Muscle layer of duodenum (tissue), 2 donors: ENCODE results near the gene SSNA1.
"Not testable (repeated sequence)": the region's sequence is repeated elsewhere in the genome, so short reads cannot be mapped to it uniquely, and the experiment has no call there.

Experiments
- H3K27ac ChIP-seq: one replicate; pipeline ENCODE4 v1.7.0; 2013; ENCODE audit warnings: mild to moderate bottlenecking, low read length
- H3K27me3 ChIP-seq: one replicate; pipeline ENCODE4 v1.7.0; 2013; ENCODE audit warnings: low read depth, mild to moderate bottlenecking, control low read depth, low read length
- H3K36me3 ChIP-seq, 2 donors: one replicate each; pipeline ENCODE4 v1.7.0; 2013; ENCODE audit warnings: low read length in 2 of 2, control low read depth in 1 of 2, mild to moderate bottlenecking in 1 of 2; ENCODE audit not compliant: insufficient read depth in 2 of 2, control insufficient read depth in 1 of 2
- H3K4me1 ChIP-seq, 2 donors: one replicate each; pipeline ENCODE4 v1.7.0; 2013; ENCODE audit warnings: low read length in 2 of 2, mild to moderate bottlenecking in 2 of 2, control low read depth in 1 of 2, moderate library complexity in 1 of 2; ENCODE audit not compliant: insufficient read depth in 2 of 2, control insufficient read depth in 1 of 2
- H3K4me3 ChIP-seq, 2 donors: one replicate each; pipeline ENCODE4 v1.7.0; 2013; ENCODE audit warnings: low read length in 2 of 2, low read depth in 1 of 2, mild to moderate bottlenecking in 1 of 2
- H3K9me3 ChIP-seq, 2 donors: one replicate each; pipeline ENCODE4 v1.7.0; 2013; ENCODE audit warnings: low read length in 2 of 2, control low read depth in 1 of 2, mild to moderate bottlenecking in 1 of 2; ENCODE audit not compliant: control insufficient read depth in 1 of 2
- donor health status: healthy.

Gene SSNA1

DNA sequence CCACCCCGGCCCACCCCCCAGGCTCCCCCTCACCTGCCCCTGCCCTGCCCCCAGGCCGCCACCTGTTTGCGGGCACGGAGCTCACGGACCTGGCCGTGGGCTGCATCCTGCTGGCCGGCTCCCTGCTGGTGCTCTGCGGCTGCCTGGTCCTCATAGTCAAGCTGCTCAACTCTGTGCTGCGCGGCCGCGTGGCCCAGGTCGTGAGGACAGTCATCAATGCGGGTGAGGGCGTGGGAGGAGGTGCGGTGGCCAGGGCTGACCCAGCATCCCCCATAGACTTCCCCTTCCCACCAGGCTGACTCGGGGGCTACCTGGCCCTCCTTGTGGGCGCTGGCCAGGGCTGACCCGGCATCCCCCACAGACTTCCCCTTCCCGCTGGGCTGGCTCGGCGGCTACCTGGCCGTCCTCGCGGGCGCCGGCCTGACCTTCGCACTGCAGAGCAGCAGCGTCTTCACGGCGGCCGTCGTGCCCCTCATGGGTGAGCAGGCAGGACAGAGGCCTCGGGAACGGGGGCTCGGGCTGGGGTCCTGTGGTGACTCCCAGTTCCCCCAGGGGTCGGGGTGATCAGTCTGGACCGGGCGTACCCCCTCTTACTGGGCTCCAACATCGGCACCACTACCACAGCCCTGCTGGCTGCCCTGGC, 45.7 kb downstream of the SSNA1 start:
- no peak overlapping the region for H3K4me3 ChIP-seq
- H3K9me3 ChIP-seq, result no peaks in the 10 kb centered on the region
- no peak overlapping the region for H3K27ac ChIP-seq
- no peaks in the 10 kb centered on the region for H3K36me3 ChIP-seq
- H3K27me3 ChIP-seq, result peaks cover 7% of the 10 kb centered on the region
- peaks cover 0 to 39% of the 10 kb centered on the region in 2 donors for H3K4me1 ChIP-seq

DNA sequence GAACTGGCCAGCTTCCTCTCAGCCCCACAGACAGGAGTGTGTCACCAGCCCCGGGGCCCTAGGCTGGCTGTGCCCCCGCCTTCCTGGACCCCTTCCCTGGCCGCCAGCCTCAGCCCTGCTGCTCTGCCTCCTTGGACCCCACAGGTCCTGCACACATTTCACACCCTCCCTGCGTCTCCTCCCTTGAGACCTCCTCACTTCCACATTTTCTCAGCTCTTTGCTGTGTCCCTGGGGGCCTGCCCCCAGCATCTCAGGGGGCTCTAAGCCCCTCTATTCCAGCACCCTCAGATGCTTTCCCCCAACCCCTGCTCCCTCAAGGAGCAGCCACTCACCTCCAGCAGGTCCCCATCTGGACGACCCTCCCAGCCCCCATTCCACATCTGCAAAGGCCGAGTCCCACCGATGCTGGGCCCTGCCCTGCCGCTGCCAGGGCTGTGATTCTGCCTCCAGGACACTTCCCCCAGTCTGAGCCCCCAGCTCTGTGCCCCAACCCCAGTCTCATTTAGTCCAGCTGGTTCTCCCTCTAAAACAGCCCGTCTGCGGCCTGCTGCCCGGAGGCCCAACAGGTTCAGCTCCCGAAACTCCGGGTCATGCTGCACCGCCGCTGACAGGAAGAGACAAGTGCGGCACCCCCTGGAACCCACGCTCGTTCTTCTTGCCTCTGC, 46.4 kb downstream of the SSNA1 start:
- H3K36me3 ChIP-seq, result no peaks in the 10 kb centered on the region
- H3K4me1 ChIP-seq, result peaks cover 0 to 44% of the 10 kb centered on the region in 2 donors
- H3K27me3 ChIP-seq, result peaks cover 3% of the 10 kb centered on the region

DNA sequence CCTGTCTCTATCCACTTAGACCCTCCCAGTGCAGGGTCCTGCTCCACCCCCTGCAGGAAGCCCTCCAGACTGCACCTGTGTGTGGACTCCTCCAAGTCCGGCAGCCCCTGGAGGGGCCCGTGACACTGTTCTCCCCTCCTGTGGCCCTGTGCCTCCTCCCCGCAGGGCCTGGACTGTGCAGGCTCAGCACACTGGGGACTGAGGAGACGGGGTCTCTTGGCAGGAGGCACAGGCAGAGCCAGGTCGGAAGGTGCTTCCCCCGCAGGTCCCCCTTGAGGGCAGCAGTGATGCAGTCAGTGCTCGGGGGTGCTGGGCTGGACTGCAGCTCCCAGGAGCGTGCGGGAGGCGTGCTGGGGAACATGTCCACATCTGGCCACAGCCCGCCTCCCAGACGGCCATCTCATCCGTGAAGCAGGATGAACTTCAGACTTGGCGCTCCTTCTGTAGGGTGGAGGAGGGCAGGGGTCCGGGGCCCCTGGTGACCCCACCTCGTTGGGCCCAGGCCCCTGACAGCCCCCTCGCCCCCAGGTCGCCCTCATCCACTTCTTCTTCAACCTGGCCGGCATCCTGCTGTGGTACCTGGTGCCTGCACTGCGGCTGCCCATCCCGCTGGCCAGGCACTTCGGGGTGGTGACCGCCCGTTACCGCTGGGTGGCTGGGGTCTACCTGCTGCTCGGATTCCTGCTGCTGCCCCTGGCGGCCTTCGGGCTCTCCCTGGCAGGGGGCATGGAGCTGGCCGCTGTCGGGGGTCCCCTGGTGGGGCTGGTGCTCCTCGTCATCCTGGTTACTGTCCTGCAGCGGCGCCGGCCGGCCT, 47.2 kb downstream of the SSNA1 start:
- H3K27me3 ChIP-seq, result peaks cover 3% of the 10 kb centered on the region
- H3K36me3 ChIP-seq, result no peaks in the 10 kb centered on the region
- H3K27ac ChIP-seq, result no peak overlapping the region
- H3K9me3 ChIP-seq, result no peaks in the 10 kb centered on the region
- peak overlapping the region in 1 of 2 donors; percentile 54 for H3K4me3 ChIP-seq
- H3K4me1 ChIP-seq, result peaks cover 0 to 44% of the 10 kb centered on the region in 2 donors

More for the DNA sequence above, 46.4 kb downstream of the SSNA1 start:
- H3K4me3 ChIP-seq, result no peak overlapping the region
- H3K9me3 ChIP-seq, result no peaks in the 10 kb centered on the region
- no peak overlapping the region for H3K27ac ChIP-seq

DNA sequence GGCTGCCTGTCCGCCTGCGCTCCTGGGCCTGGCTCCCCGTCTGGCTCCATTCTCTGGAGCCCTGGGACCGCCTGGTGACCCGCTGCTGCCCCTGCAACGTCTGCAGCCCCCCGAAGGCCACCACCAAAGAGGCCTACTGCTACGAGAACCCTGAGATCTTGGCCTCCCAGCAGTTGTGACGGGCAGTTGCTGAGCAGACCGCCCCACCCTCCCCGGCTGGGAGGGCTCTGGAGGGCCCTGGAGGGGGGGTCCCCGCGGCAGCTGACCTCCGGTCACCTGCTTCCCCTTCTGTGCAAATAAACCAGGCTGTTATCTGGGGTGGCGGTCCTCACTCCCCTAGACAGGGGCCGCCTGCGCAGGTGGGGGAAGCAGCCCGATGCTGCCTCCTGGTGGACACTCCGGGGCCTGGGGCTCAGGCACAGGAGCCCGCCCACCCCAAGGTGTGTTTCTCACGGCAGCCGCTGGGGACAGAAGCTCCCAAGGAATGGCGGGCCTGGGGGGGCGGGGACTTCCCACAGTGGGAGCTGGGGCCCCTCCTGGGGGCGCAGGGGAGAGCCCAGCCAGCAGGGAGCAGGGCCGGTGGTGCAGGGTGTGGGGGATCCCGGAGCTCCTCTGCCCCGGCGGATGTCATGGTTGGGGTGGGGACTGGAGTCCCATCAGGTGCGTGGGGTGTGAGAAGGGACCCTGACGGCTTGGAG, 47.9 kb downstream of the SSNA1 start:
- peaks cover 0 to 44% of the 10 kb centered on the region in 2 donors for H3K4me1 ChIP-seq
- no peaks in the 10 kb centered on the region for H3K27me3 ChIP-seq
- no peaks in the 10 kb centered on the region for H3K9me3 ChIP-seq
- no peaks in the 10 kb centered on the region for H3K36me3 ChIP-seq
- H3K27ac ChIP-seq, result no peak overlapping the region
- peak overlapping the region in 1 of 2 donors; percentile 54 for H3K4me3 ChIP-seq

DNA sequence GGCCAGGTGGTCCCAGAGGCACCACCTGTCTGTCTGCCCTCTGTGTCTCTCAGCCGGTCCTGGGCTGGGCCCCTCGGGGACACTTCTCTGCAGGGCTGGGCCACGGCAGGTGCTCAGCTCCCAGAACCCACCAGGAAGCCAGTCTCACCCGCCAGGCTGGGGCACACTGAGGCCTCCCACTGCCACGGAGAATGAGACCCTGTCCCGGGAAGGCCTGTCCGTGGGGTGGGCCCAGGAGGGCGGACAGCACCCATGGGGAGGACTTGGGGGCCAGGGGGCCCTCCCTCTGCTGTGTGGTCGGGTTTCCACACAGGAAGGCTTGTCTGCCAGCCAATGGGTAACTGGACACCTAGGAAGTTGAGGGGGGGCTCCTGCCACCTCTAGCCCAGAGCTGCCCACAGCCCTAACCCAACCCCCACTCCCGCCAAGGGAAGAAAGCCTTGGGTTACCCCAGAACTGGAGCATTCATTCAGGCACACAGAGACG, 48.5 kb downstream of the SSNA1 start:
- Histone ChIP-seq H3K4me1 (peaks cover 0 to 45% of the 10 kb centered on the region in 2 donors), H3K27ac (no peak overlapping the region), H3K36me3 (no peaks in the 10 kb centered on the region), H3K9me3 (no peaks in the 10 kb centered on the region), H3K27me3 (no peaks in the 10 kb centered on the region), H3K4me3 (peak overlapping the region in 1 of 2 donors; percentile 54)

DNA sequence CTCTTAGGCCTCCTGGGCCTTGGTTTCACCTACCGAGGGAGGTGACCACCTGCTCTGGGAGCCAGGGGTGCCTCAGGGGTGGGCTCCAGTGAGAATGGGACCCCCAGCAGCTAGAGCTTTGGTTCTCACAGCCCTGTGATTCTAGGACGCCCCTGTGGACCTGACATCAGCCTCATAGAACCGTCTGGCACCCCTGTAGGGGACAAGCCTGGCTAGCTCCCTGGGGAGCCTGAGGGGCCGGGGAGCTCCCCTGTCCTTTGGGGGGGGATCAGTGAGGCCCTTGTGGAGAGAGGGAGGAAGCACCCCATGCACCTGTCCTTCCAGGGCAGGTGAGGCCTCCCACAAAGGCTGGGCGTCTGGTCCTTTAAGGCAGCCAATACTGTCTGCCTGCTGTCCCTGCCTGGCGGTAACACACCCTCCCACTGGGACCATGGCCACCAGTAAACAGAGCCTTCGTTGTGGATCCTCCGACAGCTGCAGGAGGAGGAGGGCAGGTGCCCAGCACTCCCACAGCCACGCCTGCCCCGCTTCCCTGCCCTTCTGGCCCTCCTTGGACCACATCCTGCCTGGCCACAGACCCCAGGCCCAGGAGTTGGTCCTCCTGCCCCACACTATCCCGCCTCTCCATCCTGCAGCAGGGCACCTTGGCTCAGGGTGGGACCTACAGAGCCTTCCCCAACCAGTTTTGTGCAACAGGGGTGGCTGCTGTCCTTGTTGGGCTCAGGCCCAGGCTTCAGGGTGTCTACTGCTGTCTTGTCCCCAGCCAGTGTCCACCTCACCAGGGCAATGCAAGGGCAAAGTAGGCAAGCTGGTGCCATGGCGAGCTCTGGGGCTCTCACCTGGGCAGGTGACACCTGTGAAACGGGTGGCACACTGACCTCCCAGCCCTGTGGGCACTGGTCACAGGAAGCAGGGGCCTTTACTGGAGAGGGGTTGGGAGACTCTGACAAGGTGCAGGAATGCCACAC, 49.6 kb downstream of the SSNA1 start:
- Histone ChIP-seq H3K4me1 (peaks cover 0 to 56% of the 10 kb centered on the region in 2 donors), H3K27me3 (no peaks in the 10 kb centered on the region), H3K9me3 (no peaks in the 10 kb centered on the region), H3K4me3 (no peak overlapping the region), H3K36me3 (peaks cover 0 to 4% of the 10 kb centered on the region in 2 donors), H3K27ac (no peak overlapping the region)

DNA sequence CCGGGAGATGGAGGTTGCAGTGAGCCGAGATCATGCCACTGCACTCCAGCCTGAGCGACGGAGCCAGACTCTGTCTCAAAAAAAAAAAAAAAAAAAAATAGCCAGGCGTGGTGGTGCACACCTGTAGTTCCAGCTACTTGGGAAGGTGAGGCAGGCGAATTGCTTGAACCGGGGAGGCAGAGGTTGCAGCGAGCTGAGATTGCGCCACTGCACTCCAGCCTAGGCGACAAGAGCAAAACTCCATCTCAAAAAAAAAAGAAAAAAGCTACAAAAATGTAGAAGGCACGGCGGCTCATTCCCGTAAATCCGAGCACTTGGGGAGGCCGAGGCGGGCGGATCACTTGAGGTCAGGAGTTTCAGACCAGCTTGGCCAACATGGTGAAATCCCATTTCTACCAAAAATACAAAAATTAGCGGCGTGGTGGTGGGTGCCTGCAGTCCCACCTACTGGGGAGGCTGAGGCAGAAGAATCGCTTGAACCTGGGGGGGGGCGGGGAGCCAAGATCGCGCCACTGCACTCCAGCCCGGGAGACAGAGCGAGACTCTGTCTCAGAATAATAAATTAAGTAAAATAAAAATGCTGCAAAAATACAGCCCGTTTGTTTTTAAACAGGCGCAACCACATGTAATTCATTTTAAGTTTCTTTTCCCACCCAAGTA, 51.2 kb downstream of the SSNA1 start:
- peak overlapping the region; percentile 39 to 83 for H3K4me3 ChIP-seq
- not testable (repeated sequence) for H3K27me3 ChIP-seq, H3K9me3 ChIP-seq
- H3K36me3 ChIP-seq, result peaks cover 0 to 10% of the 10 kb centered on the region in 2 donors
- H3K4me1 ChIP-seq, result peaks cover 0 to 66% of the 10 kb centered on the region in 2 donors
- H3K27ac ChIP-seq, result peak overlapping the region; percentile 69
